ENCODE results near the gene AMN.

Gene AMN

DNA sequence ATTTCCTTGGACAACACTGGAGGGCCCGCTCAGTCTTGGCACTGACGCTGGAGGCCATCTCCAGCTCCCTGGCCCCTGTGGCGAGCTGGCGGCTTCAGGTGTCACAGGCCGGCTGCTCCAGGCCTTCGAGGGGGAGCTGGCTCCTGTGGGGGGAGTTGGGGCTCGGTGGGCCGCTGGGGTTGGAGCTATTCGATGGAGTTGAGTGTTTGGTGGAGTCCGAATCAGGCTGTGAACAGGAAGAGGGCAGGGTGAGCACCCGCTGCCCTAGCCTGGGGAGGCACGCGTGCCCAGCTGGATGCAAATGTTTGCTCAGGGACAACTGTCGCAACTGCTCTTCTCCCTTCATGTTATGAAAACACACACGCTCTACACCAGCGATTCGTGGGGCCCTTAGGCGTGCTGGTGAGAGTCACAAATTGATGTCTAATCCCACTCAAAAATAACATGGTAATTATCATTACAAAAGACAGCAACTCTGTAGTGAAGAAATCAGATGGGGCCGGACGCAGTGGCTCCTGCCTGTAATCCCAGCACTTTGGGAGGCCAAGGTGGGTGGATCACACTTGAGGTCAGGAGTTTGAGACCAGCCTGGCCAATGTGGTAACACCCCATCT lies 11.3 kb downstream of the AMN start:
- no peak for DNase-seq
- Mint-ChIP-seq H3K36me3 (no peaks in the 10 kb centered on the region), H3K27ac (no peak overlapping the region), H3K9me3 (no peaks in the 10 kb centered on the region), H3K4me3 (no peak overlapping the region), H3K27me3 (peaks cover 35% of the 10 kb centered on the region), H3K4me1 (peaks cover under 1% of the 10 kb centered on the region)
- CTCF ChIA-PET: no interaction called here

- no peak for DNase-seq
- H3K4me1 Mint-ChIP-seq: no peaks in the 10 kb centered on the region
- no peak overlapping the region for H3K4me3 Mint-ChIP-seq
- CTCF ChIA-PET: no interaction called here
- H3K36me3 Mint-ChIP-seq: no peaks in the 10 kb centered on the region
- no peak overlapping the region for H3K27ac Mint-ChIP-seq
- peaks cover 29% of the 10 kb centered on the region for H3K27me3 Mint-ChIP-seq
- no peaks in the 10 kb centered on the region for H3K9me3 Mint-ChIP-seq
Measured at GRCh38 chr14:102935756-102936155, 13.3 kb downstream of the AMN start.

DNA sequence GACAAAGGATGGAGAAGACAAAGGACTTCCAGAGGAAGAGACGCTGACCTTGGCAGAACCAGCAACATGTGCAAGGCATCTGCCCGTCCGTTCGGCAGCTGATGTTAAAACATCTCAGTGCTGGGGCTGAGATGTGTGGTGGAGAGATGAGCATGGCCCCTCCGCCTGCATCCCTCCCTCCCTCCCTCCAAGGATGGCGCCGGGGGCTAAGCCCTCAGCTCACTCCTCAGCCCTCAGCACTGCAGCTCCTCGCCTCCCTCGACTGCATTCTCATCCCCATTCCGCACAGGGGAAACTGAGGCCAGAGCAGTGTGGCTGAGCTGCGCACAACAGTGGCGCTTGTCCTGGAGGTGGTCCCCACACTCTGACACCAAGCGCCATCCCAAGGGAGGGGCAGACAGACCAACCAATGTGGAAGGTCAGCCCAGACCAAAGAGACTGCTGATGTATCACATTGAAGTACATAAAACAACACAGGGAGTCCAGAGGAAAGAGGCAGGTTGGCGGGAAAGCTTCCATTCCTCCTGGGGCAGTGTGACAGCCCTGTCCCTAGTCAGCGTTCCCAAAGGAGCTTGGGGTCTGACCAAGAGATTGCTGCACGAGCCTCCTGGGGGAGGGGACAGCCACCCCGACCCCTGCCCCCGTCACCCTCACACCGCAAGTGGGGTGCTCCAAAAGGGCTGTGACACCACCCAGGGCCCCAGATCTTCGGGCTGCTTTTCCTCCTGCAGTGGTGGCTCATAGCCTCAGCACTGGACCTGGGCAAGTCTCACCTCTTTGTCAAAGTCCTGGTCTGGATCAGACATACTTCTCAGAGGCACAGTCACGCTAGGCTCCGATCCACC lies 15.1 kb downstream of the AMN start:
- Mint-ChIP-seq H3K36me3 (no peaks in the 10 kb centered on the region), H3K4me3 (no peak overlapping the region), H3K9me3 (no peaks in the 10 kb centered on the region), H3K27ac (no peak overlapping the region), H3K27me3 (peaks cover 11% of the 10 kb centered on the region), H3K4me1 (no peaks in the 10 kb centered on the region)
- DNase-seq: no peak
- CTCF ChIA-PET: no interaction called here

DNA sequence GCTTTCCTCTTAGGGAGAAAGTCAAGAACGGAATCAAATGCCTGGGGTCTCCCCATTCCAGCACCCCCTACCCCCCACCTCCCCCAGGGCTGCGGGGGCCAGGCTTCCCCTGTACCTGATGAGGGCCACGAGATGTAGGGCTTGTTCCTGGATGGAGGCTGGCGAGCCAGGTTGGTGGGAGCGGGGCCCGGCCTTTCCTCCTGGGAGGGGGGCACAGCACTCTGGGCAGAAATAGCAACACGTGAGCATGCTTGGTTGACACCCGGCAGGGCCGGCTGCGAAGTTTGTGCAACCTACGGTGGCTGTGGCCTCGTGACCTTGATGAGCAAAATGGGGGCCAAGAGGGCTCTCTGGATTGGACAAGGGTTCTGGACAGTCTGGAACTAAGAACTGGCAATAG lies 15.7 kb downstream of the AMN start:
- H3K27ac Mint-ChIP-seq: no peak overlapping the region
- no peaks in the 10 kb centered on the region for H3K4me1 Mint-ChIP-seq
- H3K9me3 Mint-ChIP-seq: no peaks in the 10 kb centered on the region
- DNase-seq: no peak
- no peak overlapping the region for H3K4me3 Mint-ChIP-seq
- CTCF ChIA-PET: no interaction called here
- peaks cover 7% of the 10 kb centered on the region for H3K27me3 Mint-ChIP-seq
- no peaks in the 10 kb centered on the region for H3K36me3 Mint-ChIP-seq

- Mint-ChIP-seq H3K27me3 (peaks cover 4% of the 10 kb centered on the region), H3K4me3 (no peak overlapping the region), H3K27ac (no peak overlapping the region), H3K36me3 (no peaks in the 10 kb centered on the region), H3K9me3 (no peaks in the 10 kb centered on the region), H3K4me1 (no peaks in the 10 kb centered on the region)
- no peak for DNase-seq
- CTCF ChIA-PET: no interaction called here
Measured at GRCh38 chr14:102939329-102939728, 16.9 kb downstream of the AMN start.

DNA sequence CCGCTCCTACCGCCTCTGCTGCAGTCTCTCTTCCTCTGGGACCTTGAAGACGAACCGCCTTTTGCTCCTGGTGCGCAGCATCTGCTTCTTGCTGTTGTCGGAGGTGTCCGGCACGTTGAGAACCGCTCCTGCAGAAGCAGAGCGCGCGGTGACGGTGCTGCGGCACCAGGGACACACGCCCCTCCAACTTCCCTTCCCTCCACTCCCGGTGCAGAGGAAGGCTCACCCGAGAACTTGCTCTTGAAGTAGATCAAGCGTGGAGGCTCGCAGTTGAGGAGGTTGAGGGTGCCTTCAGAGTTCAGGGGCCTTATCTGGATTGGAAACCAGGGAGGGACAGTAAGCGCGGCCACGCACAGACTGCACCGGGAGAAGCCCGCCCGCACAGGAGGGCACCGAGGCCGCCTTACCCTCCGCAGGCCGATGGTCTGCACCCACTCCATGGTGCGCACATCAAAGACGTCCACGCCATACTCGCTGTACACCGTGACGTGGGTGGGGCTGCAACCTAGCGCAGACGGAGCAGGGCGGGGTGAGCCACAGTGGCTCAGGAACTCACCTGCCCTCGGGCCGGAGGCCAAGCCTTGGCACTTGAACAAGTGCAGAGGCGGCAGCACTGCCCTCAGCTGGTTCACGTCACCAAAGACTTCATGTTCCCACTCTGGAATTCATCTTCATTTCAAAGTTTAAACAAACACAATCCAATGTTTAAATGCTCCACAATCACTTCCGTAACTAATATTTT lies 17.5 kb downstream of the AMN start:
- DNase-seq: no peak
- CTCF ChIA-PET: no interaction called here
- Mint-ChIP-seq H3K36me3 (no peaks in the 10 kb centered on the region), H3K9me3 (no peaks in the 10 kb centered on the region), H3K4me1 (no peaks in the 10 kb centered on the region), H3K4me3 (no peak overlapping the region), H3K27ac (no peak overlapping the region), H3K27me3 (peaks cover 4% of the 10 kb centered on the region)

DNA sequence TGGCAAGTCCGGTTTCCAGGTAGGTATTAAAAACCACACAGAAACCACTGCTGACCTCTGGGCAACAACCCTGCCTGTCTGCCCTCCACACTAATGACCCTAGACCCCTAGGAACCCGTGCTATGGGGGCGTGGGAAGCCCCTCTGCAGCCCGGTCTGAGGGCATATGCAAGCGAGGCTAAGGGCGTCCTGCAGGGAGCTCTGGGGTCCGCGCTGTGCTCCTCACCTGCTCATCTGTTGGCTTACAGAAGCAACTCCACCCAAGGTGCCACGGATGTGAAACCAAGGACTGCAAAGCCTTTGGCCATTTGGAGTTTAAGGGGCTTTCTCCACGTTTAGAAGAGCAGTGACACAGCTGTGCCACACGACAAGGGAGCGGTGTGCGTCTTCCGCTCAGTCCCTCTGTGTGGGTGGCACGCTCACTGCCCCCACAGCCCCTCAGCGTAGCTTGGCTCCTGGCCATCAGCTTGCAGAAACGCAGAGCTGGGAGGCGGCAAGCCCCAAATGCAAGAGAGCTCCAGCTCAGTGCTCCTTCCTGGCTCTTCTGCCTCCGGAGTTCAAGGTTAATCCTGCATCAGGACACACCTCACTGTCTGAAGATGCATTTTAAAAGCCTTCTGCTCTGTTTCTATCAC lies 18.4 kb downstream of the AMN start:
- DNase-seq: no peak
- H3K27ac Mint-ChIP-seq: no peak overlapping the region
- no peaks in the 10 kb centered on the region for H3K9me3 Mint-ChIP-seq
- no peak overlapping the region for H3K4me3 Mint-ChIP-seq
- CTCF ChIA-PET: no interaction called here
- H3K4me1 Mint-ChIP-seq: no peaks in the 10 kb centered on the region
- peaks cover 8% of the 10 kb centered on the region for H3K27me3 Mint-ChIP-seq
- H3K36me3 Mint-ChIP-seq: no peaks in the 10 kb centered on the region

- no peak overlapping the region for H3K27ac Mint-ChIP-seq
- peaks cover 4% of the 10 kb centered on the region for H3K4me1 Mint-ChIP-seq
- no peak overlapping the region for H3K4me3 Mint-ChIP-seq
- no peaks in the 10 kb centered on the region for H3K36me3 Mint-ChIP-seq
- peaks cover 8% of the 10 kb centered on the region for H3K27me3 Mint-ChIP-seq
- DNase-seq: no peak
- CTCF ChIA-PET: no interaction called here
- H3K9me3 Mint-ChIP-seq: no peaks in the 10 kb centered on the region
Measured at GRCh38 chr14:102941419-102942011, 19.1 kb downstream of the AMN start.

GRCh38 chr14:102942069-102942468 lies 19.6 kb downstream of the AMN start:
- Mint-ChIP-seq H3K27me3 (peaks cover 8% of the 10 kb centered on the region), H3K36me3 (no peaks in the 10 kb centered on the region), H3K27ac (no peak overlapping the region)

GRCh38 chr14:102943454-102943853 lies 21.0 kb downstream of the AMN start:
- no peaks in the 10 kb centered on the region for H3K9me3 Mint-ChIP-seq
- peaks cover 4% of the 10 kb centered on the region for H3K27me3 Mint-ChIP-seq
- peaks cover 18% of the 10 kb centered on the region for H3K4me1 Mint-ChIP-seq
- DNase-seq: no peak
- H3K36me3 Mint-ChIP-seq: no peaks in the 10 kb centered on the region
- H3K27ac Mint-ChIP-seq: no peak overlapping the region
- H3K4me3 Mint-ChIP-seq: no peak overlapping the region
- CTCF ChIA-PET: no interaction called here

More at GRCh38 chr14:102942069-102942468, 19.6 kb downstream of the AMN start:
- Mint-ChIP-seq H3K4me3 (no peak overlapping the region), H3K9me3 (no peaks in the 10 kb centered on the region), H3K4me1 (peaks cover 9% of the 10 kb centered on the region)
- CTCF ChIA-PET: no interaction called here
- DNase-seq: no peak

DNA sequence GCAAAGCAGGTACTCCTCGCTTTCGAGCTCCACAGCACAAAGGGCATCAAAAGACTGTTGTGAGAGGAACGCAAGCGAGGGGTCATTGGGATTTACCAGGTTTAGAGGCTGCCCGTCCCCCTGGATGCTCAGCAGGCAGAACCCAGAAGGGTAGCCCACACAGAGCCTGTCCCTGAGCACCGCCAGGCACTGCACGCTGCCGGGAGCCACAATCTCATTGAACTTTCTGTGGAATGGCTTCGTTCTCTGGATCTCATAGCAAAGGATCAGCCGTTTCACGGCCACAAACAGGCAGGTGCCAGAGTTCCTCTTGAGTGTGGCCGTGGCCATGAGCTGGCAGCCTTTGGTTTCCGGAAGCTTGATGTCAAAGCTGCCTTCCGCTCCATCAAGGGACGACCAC lies 21.5 kb downstream of the AMN start:
- Mint-ChIP-seq H3K4me1 (peaks cover 21% of the 10 kb centered on the region), H3K27ac (no peak overlapping the region), H3K9me3 (no peaks in the 10 kb centered on the region), H3K27me3 (peaks cover 4% of the 10 kb centered on the region), H3K4me3 (no peak overlapping the region), H3K36me3 (no peaks in the 10 kb centered on the region)
- CTCF ChIA-PET: no interaction called here
- no peak for DNase-seq

- Mint-ChIP-seq H3K9me3 (no peaks in the 10 kb centered on the region), H3K36me3 (no peaks in the 10 kb centered on the region), H3K4me3 (no peak overlapping the region), H3K27me3 (peaks cover 4% of the 10 kb centered on the region), H3K4me1 (peaks cover 29% of the 10 kb centered on the region), H3K27ac (no peak overlapping the region)
- no peak for DNase-seq
- CTCF ChIA-PET: no interaction called here
Measured at GRCh38 chr14:102944448-102945330, 22.2 kb downstream of the AMN start.

- DNase-seq: no peak
- Mint-ChIP-seq H3K27me3 (peaks cover 4% of the 10 kb centered on the region), H3K4me1 (peaks cover 31% of the 10 kb centered on the region), H3K27ac (no peak overlapping the region), H3K4me3 (no peak overlapping the region), H3K9me3 (no peaks in the 10 kb centered on the region), H3K36me3 (no peaks in the 10 kb centered on the region)
- CTCF ChIA-PET: no interaction called here
Measured at GRCh38 chr14:102945346-102946130, 23.1 kb downstream of the AMN start.

All from activated naive CD4-positive, alpha-beta T cell treated with anti-CD3 and anti-CD28 coated beads, Interleukin-2, amount 10 ng/mL, durations not matched to agents 7 days and 5 days (primary cell).